Activated CD4-positive, alpha-beta T cell treated with anti-CD3 and anti-CD28 coated beads for 1 hour (primary cell): ENCODE results near the gene BRD3.

Source experiments
- DNase-seq: peaks from one replicate; pipeline ENCODE4 v3.0.0-alpha.2; 2020

Gene BRD3

GRCh38 chr9:134053941-134054761 lies 13.7 kb downstream of the BRD3 start:
- DNase-seq, result no peak

GRCh38 chr9:134053401-134053871 lies 14.4 kb downstream of the BRD3 start:
- no peak for DNase-seq

GRCh38 chr9:134052941-134053340 lies 14.9 kb downstream of the BRD3 start:
- no peak for DNase-seq

GRCh38 chr9:134052491-134052890 lies 15.3 kb downstream of the BRD3 start:
- DNase-seq, result no peak

GRCh38 chr9:134051319-134051718 lies 16.5 kb downstream of the BRD3 start:
- DNase-seq, result no peak

- no peak for DNase-seq
Observed at GRCh38 chr9:134050726-134051125, 17.1 kb downstream of the BRD3 start.

- DNase-seq, result no peak
Observed at GRCh38 chr9:134049772-134050588, 17.8 kb downstream of the BRD3 start.

- DNase-seq, result no peak
Observed at GRCh38 chr9:134049236-134049635, 18.6 kb downstream of the BRD3 start.

GRCh38 chr9:134048582-134048968 lies 19.3 kb downstream of the BRD3 start:
- no peak for DNase-seq

- no peak for DNase-seq
Observed at GRCh38 chr9:134047868-134048581, 19.8 kb downstream of the BRD3 start.

- no peak for DNase-seq
Observed at GRCh38 chr9:134046894-134047681, 20.7 kb downstream of the BRD3 start.

GRCh38 chr9:134045841-134046544 lies 21.8 kb downstream of the BRD3 start:
- no peak for DNase-seq

- no peak for DNase-seq
Observed at GRCh38 chr9:134044944-134045343, 22.9 kb downstream of the BRD3 start.

GRCh38 chr9:134043531-134043988 lies 24.3 kb downstream of the BRD3 start:
- DNase-seq, result no peak

GRCh38 chr9:134041649-134041962 lies 26.2 kb downstream of the BRD3 start:
- no peak for DNase-seq

- no peak for DNase-seq
Observed at GRCh38 chr9:134040781-134041648, 26.8 kb downstream of the BRD3 start.

- DNase-seq, result no peak
Observed at GRCh38 chr9:134040176-134040565, 27.7 kb downstream of the BRD3 start.

GRCh38 chr9:134039386-134040175 lies 28.2 kb downstream of the BRD3 start:
- no peak for DNase-seq

- DNase-seq, result no peak
Observed at GRCh38 chr9:134037641-134038040, 30.2 kb downstream of the BRD3 start.

GRCh38 chr9:134036130-134036529 lies 31.7 kb downstream of the BRD3 start:
- DNase-seq, result no peak
